ENCODE measurements around the gene PRR5L.
"Not testable (repeated sequence)": the region's sequence is repeated elsewhere in the genome, so short reads cannot be mapped to it uniquely, and the experiment has no call there.

Gene PRR5L

DNA sequence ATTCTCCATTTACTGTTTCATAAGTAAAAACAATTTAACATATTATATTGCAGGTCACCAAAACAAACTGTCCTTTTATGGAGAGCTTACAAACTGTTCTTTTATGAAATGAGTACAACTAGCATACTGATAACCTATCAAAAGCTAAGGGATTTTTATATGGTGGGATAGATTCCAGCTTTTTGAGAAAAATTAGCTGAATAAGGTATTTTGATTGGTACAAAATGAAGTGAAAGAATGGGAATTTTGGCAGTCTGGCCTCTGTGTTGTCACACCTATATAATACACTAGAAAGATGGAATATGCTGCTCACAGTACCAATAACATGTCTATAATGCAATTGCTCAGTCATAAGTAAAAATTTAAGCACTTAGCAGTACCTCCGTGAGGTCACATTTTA, 202.6 kb downstream of the PRR5L start:
- no peak for DNase-seq (ENCODE audit: low spot score in 2 of 2)
- no peak overlapping the region for H3K4me3 Mint-ChIP-seq
- no peaks in the 10 kb centered on the region for H3K27me3 Mint-ChIP-seq
- ATAC-seq (ENCODE audit: low read depth): no peak
- H3K4me1 Mint-ChIP-seq: no peaks in the 10 kb centered on the region
- peak overlapping the region; percentile 17 for H3K27ac Mint-ChIP-seq
- H3K9me3 Mint-ChIP-seq: no peaks in the 10 kb centered on the region
- peaks cover 11% of the 10 kb centered on the region for H3K36me3 Mint-ChIP-seq

- ATAC-seq (ENCODE audit: low read depth): no peak
- no peak for DNase-seq (ENCODE audit: low spot score in 2 of 2)
- Mint-ChIP-seq H3K4me1 (peaks cover 2% of the 10 kb centered on the region), H3K36me3 (peaks cover 13% of the 10 kb centered on the region), H3K27me3 (no peaks in the 10 kb centered on the region), H3K27ac (peak overlapping the region; percentile 17), H3K4me3 (no peak overlapping the region), H3K9me3 (no peaks in the 10 kb centered on the region)
Measured at GRCh38 chr11:36499315-36499714, 203.2 kb downstream of the PRR5L start.

DNA sequence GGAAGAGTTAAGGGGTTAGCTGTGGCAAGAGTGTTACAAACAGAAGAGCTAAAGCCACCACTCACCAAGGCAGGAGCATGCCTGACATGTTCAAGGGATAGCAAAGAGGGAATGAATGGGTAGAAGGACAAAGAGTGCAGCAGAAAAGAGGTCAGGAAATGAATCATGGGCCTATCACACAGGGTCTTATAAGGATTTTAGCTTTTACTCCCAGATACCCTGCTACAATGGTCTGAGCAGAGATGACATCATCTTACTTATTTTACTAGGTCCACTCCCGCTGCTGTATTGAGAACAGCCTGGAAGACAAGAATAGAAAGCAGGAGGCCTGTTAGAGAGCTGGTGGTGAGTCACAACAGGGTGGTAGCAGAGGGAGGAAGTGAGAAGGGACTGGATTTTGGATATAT, 204.2 kb downstream of the PRR5L start:
- Mint-ChIP-seq H3K4me3 (no peak overlapping the region), H3K36me3 (peaks cover 17% of the 10 kb centered on the region), H3K27me3 (no peaks in the 10 kb centered on the region), H3K4me1 (peaks cover 4% of the 10 kb centered on the region), H3K27ac (no peak overlapping the region), H3K9me3 (no peaks in the 10 kb centered on the region)
- DNase-seq (ENCODE audit: low spot score in 2 of 2) (no peak), ATAC-seq (ENCODE audit: low read depth) (no peak)

DNA sequence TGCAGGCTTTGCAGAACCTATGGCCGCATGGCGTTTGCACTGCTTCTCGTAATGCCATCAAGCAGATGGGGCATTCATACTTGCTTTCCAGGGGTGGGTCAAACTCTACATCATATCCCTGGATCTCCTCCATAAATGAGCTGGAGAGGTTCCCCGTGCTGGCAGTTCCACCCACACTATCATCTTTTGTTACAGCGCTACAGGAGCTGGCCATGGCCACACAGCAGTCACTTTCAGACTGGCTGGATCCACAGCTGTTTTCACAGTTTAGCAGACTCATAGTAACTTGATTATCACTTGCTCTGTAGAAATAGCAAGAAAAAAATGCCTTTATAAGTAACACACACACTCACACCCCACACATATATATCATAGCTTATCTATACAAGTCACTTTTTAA, 205.1 kb downstream of the PRR5L start:
- H3K36me3 Mint-ChIP-seq: peaks cover 17% of the 10 kb centered on the region
- H3K27ac Mint-ChIP-seq: no peak overlapping the region
- H3K9me3 Mint-ChIP-seq: no peaks in the 10 kb centered on the region
- no peak for DNase-seq (ENCODE audit: low spot score in 2 of 2)
- H3K4me3 Mint-ChIP-seq: no peak overlapping the region
- ATAC-seq (ENCODE audit: low read depth): no peak
- H3K4me1 Mint-ChIP-seq: peaks cover 7% of the 10 kb centered on the region
- no peaks in the 10 kb centered on the region for H3K27me3 Mint-ChIP-seq

DNA sequence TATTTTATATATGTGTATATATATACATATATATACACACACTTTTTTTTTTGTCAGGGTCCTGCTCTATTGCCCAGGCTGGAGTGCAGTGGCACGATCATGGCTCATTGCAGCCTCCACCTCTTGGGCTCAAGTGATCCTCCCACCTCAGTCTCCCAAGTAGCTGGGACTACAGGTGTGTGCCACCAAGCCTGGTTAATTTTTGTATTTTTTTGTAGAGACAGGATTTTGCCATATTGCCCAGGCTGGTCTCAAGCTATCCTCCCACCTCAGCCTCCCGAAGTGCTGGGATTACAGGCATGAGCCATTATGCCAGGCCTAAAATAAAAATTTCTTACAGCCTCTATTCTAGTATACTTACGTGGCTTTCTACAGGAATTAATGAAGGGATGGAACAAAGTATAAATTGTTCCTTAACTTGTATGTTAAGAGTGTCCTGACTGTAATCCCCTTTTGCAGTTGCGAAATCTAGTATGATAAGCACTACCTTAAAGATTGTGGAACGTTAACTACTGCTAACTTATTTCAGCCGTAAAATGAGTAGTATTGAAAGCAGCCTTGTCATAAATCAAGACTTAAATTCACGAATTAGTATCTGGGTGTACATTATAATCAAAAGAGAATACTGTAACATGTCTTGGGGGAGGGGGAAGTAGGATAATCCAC, 211.9 kb downstream of the PRR5L start:
- peaks cover 26% of the 10 kb centered on the region for H3K4me1 Mint-ChIP-seq

GRCh38 chr11:36508743-36509142, 212.7 kb downstream of the PRR5L start:
- peaks cover 1% of the 10 kb centered on the region for H3K9me3 Mint-ChIP-seq
- H3K27me3 Mint-ChIP-seq: no peaks in the 10 kb centered on the region
- peak overlapping the region; percentile 98 for H3K27ac Mint-ChIP-seq
- no peak for ATAC-seq (ENCODE audit: low read depth)
- peaks cover 5% of the 10 kb centered on the region for H3K36me3 Mint-ChIP-seq
- H3K4me3 Mint-ChIP-seq: peak overlapping the region; percentile 100
- peaks cover 26% of the 10 kb centered on the region for H3K4me1 Mint-ChIP-seq
- DNase-seq (ENCODE audit: low spot score in 2 of 2): no peak

More for the DNA sequence above, 211.9 kb downstream of the PRR5L start:
- H3K9me3 Mint-ChIP-seq: no peaks in the 10 kb centered on the region
- DNase-seq (ENCODE audit: low spot score in 2 of 2) (no peak), ATAC-seq (ENCODE audit: low read depth) (no peak)
- H3K36me3 Mint-ChIP-seq: peaks cover 5% of the 10 kb centered on the region
- H3K4me3 Mint-ChIP-seq: peak overlapping the region; percentile 58
- peak overlapping the region; percentile 98 for H3K27ac Mint-ChIP-seq
- H3K27me3 Mint-ChIP-seq: no peaks in the 10 kb centered on the region

GRCh38 chr11:36509201-36509639, 213.1 kb downstream of the PRR5L start:
- Mint-ChIP-seq H3K4me1 (peaks cover 25% of the 10 kb centered on the region), H3K27me3 (peaks cover 1% of the 10 kb centered on the region), H3K36me3 (peaks cover 4% of the 10 kb centered on the region), H3K9me3 (peaks cover 5% of the 10 kb centered on the region), H3K27ac (peak overlapping the region; percentile 98), H3K4me3 (peak overlapping the region; percentile 100)
- no peak for DNase-seq (ENCODE audit: low spot score in 2 of 2)
- peak; percentile 29 for ATAC-seq (ENCODE audit: low read depth)

GRCh38 chr11:36509694-36510593, 213.9 kb downstream of the PRR5L start, which contains the start of gene TRAF6:
Gene TRAF6, minus strand, starts transcription at chr11:36510272. Its CDS starts 8,757 bp downstream, at chr11:36501515.
- H3K4me1 Mint-ChIP-seq: peaks cover 22% of the 10 kb centered on the region
- peak; percentile 94 for ATAC-seq (ENCODE audit: low read depth)
- DNase-seq (ENCODE audit: low spot score in 2 of 2): peak; percentile 92 to 96
- peaks cover 4% of the 10 kb centered on the region for H3K27me3 Mint-ChIP-seq
- H3K36me3 Mint-ChIP-seq: no peaks in the 10 kb centered on the region
- peak within 1 kb of the TSS; percentile 98 for H3K27ac Mint-ChIP-seq
- H3K4me3 Mint-ChIP-seq: peak within 1 kb of the TSS; percentile 100
- peaks cover 5% of the 10 kb centered on the region for H3K9me3 Mint-ChIP-seq

GRCh38 chr11:36510594-36510942, 214.5 kb downstream of the PRR5L start:
- Mint-ChIP-seq H3K4me1 (peaks cover 21% of the 10 kb centered on the region), H3K36me3 (no peaks in the 10 kb centered on the region), H3K4me3 (peak overlapping the region; percentile 100), H3K9me3 (peaks cover 5% of the 10 kb centered on the region), H3K27ac (peak overlapping the region; percentile 98), H3K27me3 (peaks cover 4% of the 10 kb centered on the region)
- no peak for ATAC-seq (ENCODE audit: low read depth)
- DNase-seq (ENCODE audit: low spot score in 2 of 2): no peak

DNA sequence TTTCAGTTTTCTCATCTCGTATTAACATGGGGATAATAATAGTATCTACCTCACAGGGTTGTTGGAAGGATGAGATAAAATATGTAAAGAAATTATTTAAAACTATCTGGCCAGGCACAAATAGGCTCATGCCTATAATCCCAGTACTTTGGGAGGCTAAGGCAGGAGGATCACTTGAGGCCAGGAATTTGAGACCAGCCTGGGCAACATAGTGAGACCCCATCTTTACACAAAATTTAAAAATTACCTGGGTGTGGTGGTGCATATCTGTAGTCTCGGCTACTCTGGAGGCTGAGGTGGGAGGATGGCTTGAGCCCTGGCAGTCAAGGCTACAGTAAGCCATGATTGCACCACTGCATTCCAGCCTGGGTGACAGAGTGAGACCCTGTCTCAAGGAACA, 215.0 kb downstream of the PRR5L start:
- H3K27ac Mint-ChIP-seq: peak overlapping the region; percentile 98
- H3K9me3 Mint-ChIP-seq: not testable (repeated sequence)

DNA sequence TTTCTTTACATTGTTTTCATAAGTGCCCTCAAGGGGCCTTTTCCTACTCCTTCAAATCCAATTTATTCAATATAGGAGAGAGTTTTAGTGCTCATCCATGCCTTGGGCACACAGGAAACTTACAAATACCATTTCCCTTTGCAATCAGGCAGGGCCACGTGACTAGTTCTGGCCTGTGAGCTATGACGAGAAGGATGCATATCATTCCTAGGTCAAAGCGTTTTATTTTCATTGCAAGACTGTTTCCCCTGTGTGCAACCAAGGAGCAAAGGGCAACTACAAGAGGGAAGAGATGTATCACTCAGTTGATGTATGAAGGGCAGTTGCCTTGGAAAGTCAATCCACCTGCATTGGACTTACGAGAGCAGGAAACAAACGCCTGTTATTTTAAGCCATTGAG, 215.9 kb downstream of the PRR5L start:
- H3K27me3 Mint-ChIP-seq: peaks cover 4% of the 10 kb centered on the region
- no peak overlapping the region for H3K27ac Mint-ChIP-seq
- DNase-seq (ENCODE audit: low spot score in 2 of 2) (no peak), ATAC-seq (ENCODE audit: low read depth) (no peak)
- no peaks in the 10 kb centered on the region for H3K36me3 Mint-ChIP-seq
- H3K4me3 Mint-ChIP-seq: no peak overlapping the region
- peaks cover 5% of the 10 kb centered on the region for H3K9me3 Mint-ChIP-seq
- peaks cover 19% of the 10 kb centered on the region for H3K4me1 Mint-ChIP-seq

More for the DNA sequence above, 215.0 kb downstream of the PRR5L start:
- not testable (repeated sequence) for H3K36me3 Mint-ChIP-seq; DNase-seq (ENCODE audit: low spot score in 2 of 2); ATAC-seq (ENCODE audit: low read depth); H3K27me3 Mint-ChIP-seq
- Mint-ChIP-seq H3K4me1 (peaks cover 19% of the 10 kb centered on the region), H3K4me3 (peak overlapping the region; percentile 100)

GRCh38 chr11:36513965-36514364, 217.9 kb downstream of the PRR5L start:
- ATAC-seq (ENCODE audit: low read depth): no peak
- no peak overlapping the region for H3K4me3 Mint-ChIP-seq
- peaks cover 8% of the 10 kb centered on the region for H3K9me3 Mint-ChIP-seq
- no peak overlapping the region for H3K27ac Mint-ChIP-seq
- peaks cover 10% of the 10 kb centered on the region for H3K4me1 Mint-ChIP-seq
- no peak for DNase-seq (ENCODE audit: low spot score in 2 of 2)
- no peaks in the 10 kb centered on the region for H3K36me3 Mint-ChIP-seq
- H3K27me3 Mint-ChIP-seq: peaks cover 4% of the 10 kb centered on the region
